Bone marrow (tissue), 2 donors: ENCODE data around the gene KLK6.
A peak's percentile ranks its signal among the peaks of the same experiment; 100 is the strongest.

Experiments used
- DNase-seq, 2 donors: peaks; one replicate each; lab custom pipeline; 2025; lab: John Stamatoyannopoulos, UW

The KLK6 gene

DNA sequence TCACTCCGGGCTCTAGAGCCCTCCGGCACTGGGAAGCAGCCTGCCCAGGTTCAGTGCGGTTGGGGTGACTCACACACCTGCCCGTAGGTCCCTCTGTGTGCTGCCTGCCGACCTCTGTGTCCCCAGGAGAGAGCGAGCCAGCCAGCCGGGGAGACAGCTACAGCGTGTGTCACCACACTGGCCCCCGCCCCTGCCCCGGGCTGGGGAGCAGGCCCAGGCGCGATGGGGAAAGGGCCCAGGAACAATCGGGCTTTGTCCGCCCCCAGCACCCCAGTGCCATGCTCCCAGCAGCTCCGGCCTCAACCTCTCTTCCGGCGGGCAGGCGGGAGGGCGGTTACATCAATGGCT lies at the start of gene KLK6:
TSS of gene KLK6 (minus strand) at position 179 of the 348 bp plus-strand sequence. CDS start 1,487 bp downstream, outside the sequence.
- DNase-seq, result no peak

DNA sequence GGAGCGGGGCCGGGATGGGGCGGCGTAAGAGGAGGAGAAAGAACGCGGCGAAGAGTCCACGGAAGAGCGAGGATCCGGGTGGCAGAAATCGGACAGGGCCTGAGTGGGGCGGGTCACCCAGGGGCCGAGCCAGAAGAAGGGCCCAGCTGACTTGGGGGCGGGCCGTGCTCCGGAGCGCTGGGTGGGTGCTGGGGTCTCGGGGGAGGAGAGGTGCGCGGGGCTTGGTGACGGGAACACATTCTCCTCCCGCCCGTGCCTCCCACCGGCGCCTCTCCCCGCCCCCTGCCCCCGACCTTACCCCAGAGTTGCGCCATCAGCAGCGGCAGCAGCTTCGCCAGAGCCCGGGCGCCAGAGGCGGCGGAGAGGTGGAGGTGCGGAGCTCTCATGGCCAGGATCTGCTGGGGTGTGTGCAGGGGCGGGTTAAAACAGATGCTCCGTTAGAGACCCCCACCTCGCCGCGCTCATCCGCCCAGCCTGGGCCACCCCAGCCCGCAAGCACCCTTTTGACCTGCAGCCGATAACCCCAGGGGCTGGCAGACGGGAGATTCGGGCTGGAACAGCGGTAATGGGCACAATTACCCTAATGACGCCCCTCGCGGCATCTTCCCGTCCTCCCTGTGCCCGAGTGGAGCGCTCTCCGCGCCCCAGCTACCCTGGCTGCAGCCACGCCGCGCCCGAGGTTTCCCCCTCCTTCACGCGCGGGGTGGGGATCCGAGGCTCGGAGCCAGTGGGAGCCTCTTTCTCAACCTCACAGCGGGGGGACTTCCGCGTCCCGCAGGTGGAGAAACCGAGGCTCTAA lies 49.6 kb upstream of the KLK6 start:
- DNase-seq, result no peak

DNA sequence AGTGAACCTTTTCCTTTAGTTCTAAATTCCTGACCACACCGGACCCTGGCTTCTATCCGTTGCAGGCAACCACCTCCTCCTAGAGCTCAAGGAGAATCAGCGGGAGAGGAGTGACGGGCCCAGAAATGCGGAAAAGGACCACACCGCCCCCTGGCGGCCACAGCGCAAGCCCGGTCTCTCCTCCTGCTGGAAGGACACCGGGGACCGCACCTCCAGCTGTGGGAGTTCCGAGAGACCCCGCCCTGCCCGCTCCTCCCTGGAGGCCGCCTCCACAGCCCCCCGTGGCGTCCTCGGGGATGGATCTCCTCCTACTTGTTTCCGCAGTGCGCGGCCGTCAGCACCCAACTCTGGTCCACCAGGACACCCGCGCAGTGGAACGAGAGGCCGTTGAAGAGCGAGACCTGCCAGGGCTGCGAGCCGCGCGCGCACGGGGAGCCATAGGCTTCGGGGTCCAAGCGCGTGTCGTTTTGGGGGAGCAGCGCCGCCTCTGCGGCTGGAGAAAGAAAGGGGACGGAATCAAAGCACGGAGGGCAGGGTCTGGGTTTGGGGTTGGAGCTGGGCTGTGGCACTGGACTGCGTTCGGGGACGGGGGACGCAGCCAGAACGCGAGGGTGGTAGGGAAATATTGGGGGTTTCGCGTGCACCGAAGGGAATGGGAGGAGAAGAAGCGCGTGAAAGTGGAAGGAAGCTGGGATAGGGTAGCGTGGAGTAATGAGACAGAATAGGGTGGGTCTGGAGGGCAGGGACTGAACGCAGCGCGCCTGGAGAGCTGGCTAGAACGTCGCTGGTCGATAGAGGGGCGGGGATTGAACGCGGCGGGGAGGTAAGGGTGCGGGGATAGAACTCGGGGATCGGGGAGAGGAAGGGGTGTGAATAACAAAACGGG lies 47.6 kb upstream of the KLK6 start:
- DNase-seq, result peak in 1 of 2 donors; percentile 29

DNA sequence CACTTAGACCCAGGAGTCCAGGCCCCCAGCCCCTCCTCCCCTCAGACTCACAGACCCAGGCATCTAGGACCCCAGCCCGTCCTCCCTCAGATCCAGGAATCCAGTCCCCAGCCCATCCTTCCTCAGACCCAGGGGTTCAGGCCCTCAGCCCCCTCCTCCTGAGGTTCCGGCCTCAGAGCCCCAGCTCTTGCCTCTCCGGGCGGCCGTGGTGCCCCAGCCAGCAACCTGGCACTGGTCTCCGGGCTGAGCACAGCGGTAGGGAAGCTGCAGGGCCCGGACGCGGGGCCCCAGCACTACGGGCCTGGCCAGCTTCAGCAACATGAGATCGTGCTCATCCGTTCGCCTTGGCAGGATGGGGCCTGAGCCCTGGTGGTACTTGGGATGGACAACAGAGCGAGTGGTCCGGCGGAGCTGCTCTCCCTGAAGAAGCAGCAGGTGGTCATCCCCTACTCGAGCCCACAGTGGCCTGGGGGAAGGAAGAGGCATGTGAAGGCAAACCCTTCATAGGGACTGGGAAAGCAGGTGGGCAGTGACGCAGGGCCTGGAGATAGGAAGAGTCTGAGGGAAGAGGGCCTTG lies 46.4 kb upstream of the KLK6 start:
- DNase-seq, result no peak

DNA sequence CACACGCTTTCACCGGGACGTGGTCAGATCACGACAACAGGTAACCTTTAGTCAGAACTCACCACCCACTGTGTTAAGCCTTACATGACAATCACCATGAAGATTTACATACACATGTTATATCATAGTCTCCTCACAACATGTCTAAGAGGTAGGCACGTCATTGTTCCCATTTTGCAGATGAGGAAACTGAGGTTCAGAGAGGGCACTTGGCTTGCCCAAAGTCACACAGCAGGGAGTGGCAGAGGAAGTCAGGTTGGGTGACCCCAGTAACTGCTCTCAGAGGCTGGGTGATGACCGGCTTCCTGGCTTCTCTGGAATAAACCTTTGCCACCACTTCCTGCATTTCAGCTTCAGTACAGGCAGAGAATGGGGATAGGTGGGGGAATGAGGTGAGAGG lies 44.9 kb upstream of the KLK6 start:
- DNase-seq, result no peak

DNA sequence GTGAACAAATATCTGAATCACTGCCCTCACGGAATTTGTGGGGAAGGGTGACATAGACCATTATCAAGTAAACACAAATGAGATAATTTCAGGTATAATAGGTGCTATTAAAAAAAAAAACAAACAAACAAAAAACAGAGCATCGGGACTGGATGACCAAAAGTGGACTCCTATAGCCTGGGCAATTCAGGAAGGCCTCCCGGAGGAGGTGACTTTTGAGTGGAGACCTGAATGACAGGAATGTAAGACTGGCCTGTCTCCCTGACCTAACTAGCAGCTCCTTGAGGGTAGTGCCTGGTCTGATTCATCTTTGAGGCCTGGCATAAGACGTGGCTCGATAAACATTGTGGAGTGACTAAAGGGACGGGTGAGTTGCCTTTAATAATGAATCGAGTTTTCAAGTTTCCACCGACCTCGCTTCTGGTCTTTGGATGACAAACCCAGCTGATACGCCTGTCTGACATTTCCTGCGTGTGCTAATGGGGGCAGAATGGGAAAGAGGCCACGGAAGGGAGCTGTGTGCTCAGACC lies 43.3 kb upstream of the KLK6 start:
- DNase-seq, result no peak

DNA sequence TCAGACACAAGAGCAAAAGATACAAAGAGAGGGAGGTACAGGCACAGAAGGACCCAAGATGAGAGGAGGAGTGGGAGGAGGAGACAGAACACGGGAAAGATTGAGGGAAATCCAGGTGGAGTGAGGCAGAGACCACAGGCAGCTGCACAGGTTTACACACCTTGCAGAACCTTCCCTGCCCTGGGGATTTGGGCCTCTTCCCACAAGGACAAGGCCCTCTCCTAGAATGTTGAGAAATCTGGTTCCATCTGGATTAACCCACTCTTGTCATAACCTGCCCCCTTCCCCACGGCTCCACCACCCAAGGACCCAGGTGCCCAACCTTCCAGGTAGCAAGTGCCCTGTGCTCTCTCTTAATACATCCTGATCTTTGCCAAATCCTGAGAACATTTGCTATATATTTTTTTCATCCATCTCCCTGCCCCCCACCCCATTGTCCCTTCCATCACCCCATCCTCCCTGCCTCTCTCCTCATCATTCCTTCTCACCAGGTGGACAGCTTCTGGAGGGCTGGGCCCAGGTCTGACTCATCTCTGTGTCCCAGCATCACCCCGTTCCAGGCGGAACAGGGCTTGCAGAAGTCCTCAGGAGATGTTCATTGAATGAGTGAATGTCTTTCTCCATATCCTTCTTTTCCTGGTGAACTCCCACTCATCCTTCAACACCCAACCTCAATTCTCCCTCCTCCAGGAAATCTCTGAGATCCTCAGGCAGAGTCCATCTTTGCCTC lies 40.8 kb upstream of the KLK6 start:
- no peak for DNase-seq

DNA sequence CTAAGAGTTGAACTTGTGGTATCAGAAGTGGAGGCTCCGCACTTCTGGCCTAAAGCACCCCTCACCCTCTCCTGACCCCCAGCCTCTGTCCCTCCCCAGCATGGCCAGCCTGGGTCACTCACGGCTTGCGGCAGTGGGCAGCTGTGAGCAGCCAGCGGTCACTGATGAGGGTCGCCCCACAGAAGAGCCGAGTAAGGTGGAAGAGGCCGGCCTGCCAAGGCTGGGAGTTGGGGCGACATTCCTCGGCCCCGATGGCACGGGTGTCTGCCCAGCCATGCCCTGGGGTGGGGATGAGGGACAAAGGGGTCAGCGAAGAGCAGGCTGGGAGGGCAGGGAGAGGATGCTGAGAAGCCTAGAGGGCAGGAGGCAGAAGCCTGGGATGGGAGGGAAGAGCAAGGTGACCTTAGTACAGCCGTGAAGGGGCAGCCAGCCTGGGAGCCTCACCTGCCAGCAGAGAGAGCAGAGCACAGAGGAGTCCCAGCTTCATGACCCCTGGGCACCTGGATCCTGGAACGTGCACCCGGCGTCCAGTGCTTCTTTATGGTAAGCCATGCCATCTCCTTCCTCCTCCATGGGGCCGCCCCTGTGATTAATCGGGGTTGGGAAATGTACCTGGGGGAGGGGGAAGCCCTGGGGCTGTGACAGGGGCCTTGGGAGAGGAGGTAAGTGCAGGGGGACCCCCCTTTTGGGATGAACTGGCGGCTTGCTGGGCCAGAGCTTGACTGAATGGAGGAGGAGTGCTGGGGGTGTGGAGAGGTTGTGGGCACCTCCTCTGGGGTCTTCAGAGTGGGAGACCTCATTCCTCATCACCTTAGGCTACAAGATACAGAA lies 39.9 kb upstream of the KLK6 start:
- no peak for DNase-seq

DNA sequence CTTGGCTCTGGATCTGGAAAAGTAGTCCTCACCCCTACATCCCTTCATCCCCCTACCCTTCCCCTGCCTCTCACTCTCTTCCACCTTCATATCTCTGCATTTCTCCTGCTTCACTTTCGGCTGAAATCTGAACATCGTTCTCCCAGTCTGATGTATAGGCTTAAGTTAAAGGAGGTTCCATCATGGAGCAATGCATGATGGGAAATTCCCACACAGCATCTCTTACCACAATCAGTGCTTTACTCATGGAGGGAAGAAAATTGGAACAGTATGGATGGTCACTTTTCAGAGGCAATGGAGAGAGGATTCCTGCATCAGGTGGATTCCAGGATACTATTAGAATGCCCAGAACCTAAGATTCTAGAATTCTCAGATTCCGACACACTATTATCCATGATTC lies 38.1 kb upstream of the KLK6 start:
- no peak for DNase-seq

DNA sequence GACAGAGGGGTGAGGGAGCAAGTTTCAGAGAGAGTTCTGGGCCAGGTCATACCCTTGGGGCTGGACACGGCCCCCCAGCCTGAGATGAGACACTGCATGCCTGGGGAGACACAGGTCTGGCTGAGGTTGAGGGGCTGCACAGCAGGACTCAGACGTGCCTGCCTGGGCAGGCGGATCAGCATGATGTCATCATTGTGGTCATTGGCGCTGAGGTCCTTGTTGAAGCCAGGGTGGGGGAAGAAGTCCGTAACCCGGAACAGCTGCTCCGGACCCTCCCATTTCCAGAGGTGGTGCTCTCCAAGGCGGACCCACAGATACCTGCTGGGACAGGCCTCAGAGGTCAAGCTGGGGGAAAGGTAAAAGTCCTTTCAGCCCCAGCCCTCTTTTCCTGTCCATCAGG lies 37.0 kb upstream of the KLK6 start:
- DNase-seq, result no peak

DNA sequence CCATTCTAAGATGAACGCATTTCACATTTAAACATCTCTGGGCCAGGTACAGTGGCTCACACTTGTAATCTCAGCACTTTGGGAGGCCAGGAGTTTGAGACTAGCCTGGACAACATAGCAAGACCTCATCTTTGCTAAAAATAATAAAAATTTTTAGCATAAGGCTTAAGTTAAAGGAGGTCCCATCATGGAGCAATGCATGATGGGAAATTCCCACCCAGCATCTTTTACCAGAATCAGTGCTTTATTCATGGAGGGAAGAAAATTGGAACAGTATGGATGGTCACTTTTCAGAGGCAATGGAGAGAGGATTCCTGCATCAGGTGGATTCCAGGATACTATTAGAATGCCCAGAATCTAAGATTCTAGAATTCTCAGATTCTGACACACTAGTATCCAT lies 35.9 kb upstream of the KLK6 start:
- DNase-seq, result no peak

DNA sequence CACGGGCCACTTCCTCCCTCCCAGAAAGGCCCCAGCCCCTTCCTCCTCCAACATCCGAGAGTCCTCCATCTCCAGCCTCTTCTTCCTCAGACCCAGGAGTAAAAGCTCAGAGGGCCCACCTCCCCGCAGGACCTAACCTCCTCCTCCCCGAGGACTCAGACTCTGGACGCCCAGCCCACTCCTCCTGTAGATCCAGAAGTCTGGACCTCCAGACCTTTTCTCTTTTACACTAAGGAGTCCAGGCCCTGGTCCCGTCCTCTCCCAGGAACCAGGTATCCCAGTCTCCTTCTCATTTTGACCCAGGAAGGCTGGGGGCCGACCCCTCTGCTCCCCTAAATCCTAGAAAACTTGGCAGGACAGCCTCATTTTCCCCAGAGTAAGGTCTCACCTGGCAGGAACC lies 33.9 kb upstream of the KLK6 start:
- DNase-seq, result no peak

DNA sequence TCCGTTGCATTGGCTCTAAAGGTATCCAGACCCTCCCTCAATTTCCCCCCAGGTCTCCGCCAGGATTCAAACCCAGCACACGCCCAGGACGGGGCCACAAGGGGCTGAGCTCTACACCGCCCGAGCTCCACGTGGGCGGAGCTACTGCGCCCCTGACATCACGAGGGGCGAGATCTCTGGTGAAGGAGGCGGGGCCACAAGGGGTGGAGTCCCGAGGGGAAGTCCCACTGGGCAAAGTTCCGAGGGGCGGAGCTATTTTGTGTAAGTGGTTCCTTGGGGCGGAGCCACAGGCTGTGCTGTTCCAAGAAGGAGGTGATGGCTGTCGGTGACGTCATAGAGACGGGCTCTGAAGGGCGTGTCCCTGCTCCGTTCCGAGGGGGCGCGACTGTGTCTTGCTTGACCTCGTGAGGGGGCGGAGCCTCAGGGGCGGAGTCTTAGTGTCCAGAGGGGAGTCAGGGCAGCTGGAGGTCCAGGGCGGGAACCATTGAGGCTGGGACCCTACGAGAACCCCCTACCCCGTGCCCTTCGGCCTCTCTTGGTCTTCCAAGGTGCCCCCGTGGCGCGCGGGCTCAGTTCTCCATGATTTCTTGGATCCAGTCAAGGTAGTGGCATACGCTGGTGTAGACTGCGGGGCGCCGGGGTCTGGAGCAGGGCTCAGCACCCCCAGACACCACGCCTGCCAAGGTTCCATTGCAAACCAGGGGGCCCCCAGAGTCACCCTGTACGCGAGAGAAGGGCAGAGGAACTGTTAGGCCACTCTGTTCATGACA lies 33.3 kb upstream of the KLK6 start:
- no peak for DNase-seq

DNA sequence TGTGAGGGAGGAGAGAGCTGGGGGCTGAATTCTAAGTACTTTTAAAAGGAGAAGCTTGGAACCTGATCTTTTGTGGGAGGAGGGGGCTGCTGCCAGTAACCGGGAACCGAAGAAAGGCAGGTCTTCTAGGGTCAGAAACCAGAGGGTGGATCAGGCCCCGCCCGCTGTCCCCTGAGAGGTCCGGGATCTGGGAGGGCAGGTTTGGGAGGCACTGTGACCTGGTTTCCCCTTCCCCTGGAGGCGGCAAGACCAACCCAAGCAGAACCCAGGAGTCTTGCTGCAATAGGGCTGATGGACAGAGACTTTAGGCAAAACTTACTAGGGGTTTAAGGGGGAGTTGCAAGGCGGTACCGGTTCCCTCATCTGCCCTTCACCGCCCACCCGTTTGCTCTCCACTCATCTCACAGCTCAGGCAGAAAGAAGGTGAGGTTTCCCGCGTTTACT lies 32.7 kb upstream of the KLK6 start:
- DNase-seq, result no peak

DNA sequence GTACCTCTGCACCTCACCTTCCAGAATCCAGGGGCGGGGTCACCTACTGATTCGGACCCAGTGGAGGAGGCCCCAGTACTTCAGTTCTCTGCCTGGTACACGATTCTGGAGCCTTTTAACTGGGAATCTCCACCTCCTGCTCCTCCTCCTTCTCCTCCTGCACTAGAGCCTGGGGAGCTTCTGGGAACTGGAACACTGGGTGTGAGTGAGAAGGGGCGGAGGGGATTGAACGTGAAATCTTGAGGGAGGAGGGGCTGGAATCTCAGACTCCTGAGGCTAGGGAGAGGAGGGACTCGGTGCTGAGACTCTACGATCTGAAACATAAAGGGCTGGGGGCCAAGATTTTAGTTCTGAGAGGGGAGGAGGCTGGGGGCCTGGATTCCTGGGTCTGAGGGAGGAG lies 32.1 kb upstream of the KLK6 start, which contains the start of gene KLK8:
TSS of gene KLK8 (minus strand) at position 90 of the 400 bp plus-strand sequence. CDS start 437 bp downstream, outside the sequence.
- no peak for DNase-seq

DNA sequence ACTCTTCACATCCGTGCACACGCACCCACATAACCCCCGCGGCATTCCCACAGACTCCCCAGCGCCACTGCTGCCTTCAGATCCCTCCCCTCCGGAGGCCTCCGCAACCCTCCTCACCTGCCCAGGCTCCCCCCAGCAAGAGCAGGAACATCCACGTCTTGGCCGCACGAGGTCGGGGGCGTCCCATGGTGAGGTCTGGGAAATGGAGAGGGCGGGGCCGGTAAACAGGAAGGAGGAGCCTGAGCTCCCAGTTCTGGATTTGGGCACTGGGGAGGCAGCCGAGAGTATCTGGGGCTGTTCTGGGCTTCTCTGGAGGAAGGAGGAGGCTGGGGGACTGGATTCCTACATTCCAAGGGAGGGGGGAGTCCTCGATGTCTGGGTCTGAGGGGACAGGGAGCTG lies 31.6 kb upstream of the KLK6 start:
- DNase-seq, result no peak

DNA sequence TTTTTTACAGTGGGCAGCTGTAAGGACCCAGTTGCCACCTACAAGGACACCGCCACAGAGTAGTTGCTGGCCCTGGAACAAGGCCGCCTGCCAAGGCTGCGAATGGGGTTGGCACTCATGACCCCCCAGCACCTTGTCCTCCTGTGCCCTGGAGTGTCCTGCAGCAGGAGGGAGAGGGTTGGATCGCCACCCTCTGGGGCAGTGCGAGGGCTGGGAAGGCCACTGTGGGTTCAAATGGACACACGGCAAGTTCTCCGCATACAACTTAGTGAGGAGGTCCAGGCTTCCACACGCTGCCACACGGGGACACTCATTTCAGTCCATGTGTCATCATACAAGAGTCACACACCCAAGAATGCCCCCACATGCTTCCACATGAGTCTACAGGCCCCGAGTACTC lies 31.0 kb upstream of the KLK6 start:
- DNase-seq, result no peak

DNA sequence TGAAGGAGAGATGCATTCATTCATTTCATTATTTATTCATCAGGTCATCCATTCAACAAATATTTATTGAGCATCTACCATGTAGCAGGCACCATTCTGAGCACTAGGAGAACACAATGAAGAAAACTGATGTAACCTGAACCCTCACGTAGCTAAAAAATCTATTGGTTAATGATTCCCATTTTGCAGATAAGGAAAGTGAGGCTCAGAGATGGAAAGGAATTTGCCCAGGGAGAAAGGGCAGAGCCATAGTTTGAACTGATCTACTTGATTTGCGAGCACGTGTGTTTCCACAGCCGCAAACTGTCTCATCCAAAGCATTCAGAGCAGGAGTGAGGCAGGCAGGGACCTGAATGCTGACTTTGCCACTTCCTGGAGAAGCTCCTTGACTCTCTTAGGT lies 29.3 kb upstream of the KLK6 start:
- no peak for DNase-seq

DNA sequence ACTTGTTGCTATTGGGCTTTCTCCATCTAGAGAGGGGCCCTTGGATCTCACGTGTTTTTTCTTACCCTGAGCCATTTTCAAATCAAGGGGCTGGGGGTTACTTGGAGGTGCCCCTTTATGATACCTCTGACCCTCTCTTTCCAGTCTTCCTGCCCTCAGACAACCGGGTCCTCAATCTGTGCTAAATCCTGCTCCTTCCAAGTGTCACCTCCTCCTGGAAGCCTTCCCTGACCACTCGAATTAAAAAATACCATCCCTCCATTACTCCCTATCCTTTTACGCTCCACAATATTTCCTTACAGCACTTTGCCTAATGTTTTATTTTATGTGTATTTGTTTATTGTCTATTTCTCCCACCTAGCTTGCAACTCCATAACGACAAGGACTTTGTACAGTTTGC lies 28.7 kb upstream of the KLK6 start:
- DNase-seq, result no peak

DNA sequence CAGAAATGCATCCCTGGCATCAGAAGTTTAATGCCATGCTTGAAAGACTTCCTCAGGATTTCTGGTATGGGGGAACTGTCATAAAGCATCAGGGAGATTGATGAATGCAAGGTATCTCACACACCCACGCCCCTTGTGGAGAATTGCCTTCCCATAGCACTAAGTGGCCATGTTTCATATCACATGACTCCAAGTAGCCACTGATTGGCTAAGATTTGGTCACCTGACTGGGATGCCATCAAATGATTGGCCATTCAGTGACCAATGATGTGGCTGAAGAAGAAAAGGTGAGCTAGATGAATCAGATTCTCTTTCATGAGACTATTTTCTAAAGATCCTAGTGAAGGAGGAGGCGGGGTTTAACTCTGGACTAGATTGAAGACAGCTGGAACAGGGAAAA lies 24.7 kb upstream of the KLK6 start:
- DNase-seq, result no peak
